OCI-LY3 (cell line): ENCODE measurements around the gene CPXM2.

Experiments used
- H2AFZ ChIP-seq: fragments of 200-600, 300-600 bp; shearing (Covaris generic); 2 replicates; pipeline ENCODE4 v1.6.0; 2014; ENCODE audit warnings: antibody characterized with exemption, low read depth, low read length
- H3K27ac ChIP-seq: fragments of 200-600, 300-600 bp; sonication (generic); 2 replicates; pipeline ENCODE4 v1.5.1; 2014; ENCODE audit warnings: mild to moderate bottlenecking, low read length, moderate library complexity, mixed read lengths
- H3K27me3 ChIP-seq: fragments of 200-600, 300-600 bp; sonication (generic); 2 replicates; pipeline ENCODE4 v1.6.1; 2014; ENCODE audit warnings: low read depth, low read length, mixed read lengths
- H3K36me3 ChIP-seq: fragments of 200-600, 300-600 bp; sonication (generic); replicated peaks from 2 replicates; pipeline ENCODE3; 2014; ENCODE audit warnings: low read depth, low read length, mixed read lengths
- H3K4me1 ChIP-seq: fragments of 300-600, 200-600 bp; sonication (generic); 2 replicates; pipeline ENCODE4 v1.6.1; 2014; ENCODE audit warnings: low read length, mixed read lengths
- H3K4me2 ChIP-seq: fragments of 200-600, 300-600 bp; sonication (generic); 2 replicates; pipeline ENCODE4 v1.6.1; 2014; ENCODE audit warnings: low read length, mixed read lengths
- H3K4me3 ChIP-seq: fragments of 300-600, 200-600 bp; sonication (generic); 2 replicates; pipeline ENCODE4 v1.5.1; 2014; ENCODE audit warnings: antibody characterized with exemption, mild to moderate bottlenecking, low read length, moderate library complexity
- H3K79me2 ChIP-seq: fragments of 300-600, 200-600 bp; shearing (Covaris generic); 2 replicates; pipeline ENCODE4 v1.6.1; 2014; ENCODE audit warnings: mild to moderate bottlenecking, low read length, mixed read lengths
- H3K9ac ChIP-seq: fragments of 300-600, 200-600 bp; shearing (Covaris generic); 2 replicates; pipeline ENCODE4 v1.6.0; 2014; ENCODE audit warnings: mild to moderate bottlenecking, low read length, moderate library complexity
- H3K9me3 ChIP-seq: fragments of 200-600, 300-600 bp; shearing (Covaris generic); 2 replicates; pipeline ENCODE4 v1.6.1; 2014; ENCODE audit warnings: low read length, mixed read lengths; ENCODE audit not compliant: insufficient read depth
- H4K20me1 ChIP-seq: fragments of 200-600, 300-600 bp; sonication (generic); 2 replicates; pipeline ENCODE4 v1.6.1; 2016; ENCODE audit warnings: low read length, mixed read lengths; ENCODE audit not compliant: insufficient read depth
- EZH2phosphoT487 ChIP-seq: fragments of 200-600 bp; shearing (Covaris generic); IDR thresholded peaks from 2 replicates; pipeline ENCODE4 v1.6.1; 2018; ENCODE audit warnings: antibody characterized with exemption, mixed run types, low read depth
- TF ChIP-seq, protein P1 (sequence below): fragments of 200-600, 300-600 bp; sonication (generic); IDR thresholded peaks from 2 replicates; pipeline ENCODE4 v1.5.1; 2014; ENCODE audit warnings: antibody characterized with exemption, low read length, low read depth

Gene CPXM2

DNA sequence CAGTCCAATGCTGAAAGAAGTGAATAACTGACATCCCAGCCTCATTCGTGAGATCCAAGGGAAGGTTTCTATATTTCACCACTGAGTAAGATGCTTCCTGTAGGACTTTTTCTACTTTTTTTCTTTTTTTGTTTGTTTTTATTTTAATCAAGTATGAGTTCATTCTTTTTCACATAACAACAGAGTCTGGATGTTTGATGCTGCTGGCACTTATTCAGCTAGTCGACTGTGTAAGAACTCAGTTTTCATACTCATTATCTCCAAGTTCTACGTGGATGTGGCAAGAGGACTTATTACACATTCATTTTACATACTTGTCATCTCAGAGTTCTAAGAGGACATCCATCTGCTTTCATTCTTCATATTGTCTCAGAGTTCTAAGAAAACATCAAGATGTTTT, 86.9 kb downstream of the CPXM2 start:
- H4K20me1 ChIP-seq = no peaks in the 10 kb centered on the region
- H3K4me3 ChIP-seq = no peak overlapping the region
- no peaks in the 10 kb centered on the region for H3K36me3 ChIP-seq
- no peak overlapping the region for H3K4me2 ChIP-seq
- no peaks in the 10 kb centered on the region; the same call in 1 of the 2 replicates for H3K27me3 ChIP-seq
- no peaks in the 10 kb centered on the region for H3K4me1 ChIP-seq
- H3K9me3 ChIP-seq = no peaks in the 10 kb centered on the region
- no peak for TF ChIP-seq EZH2phosphoT487
- TF ChIP-seq, protein P1, sequence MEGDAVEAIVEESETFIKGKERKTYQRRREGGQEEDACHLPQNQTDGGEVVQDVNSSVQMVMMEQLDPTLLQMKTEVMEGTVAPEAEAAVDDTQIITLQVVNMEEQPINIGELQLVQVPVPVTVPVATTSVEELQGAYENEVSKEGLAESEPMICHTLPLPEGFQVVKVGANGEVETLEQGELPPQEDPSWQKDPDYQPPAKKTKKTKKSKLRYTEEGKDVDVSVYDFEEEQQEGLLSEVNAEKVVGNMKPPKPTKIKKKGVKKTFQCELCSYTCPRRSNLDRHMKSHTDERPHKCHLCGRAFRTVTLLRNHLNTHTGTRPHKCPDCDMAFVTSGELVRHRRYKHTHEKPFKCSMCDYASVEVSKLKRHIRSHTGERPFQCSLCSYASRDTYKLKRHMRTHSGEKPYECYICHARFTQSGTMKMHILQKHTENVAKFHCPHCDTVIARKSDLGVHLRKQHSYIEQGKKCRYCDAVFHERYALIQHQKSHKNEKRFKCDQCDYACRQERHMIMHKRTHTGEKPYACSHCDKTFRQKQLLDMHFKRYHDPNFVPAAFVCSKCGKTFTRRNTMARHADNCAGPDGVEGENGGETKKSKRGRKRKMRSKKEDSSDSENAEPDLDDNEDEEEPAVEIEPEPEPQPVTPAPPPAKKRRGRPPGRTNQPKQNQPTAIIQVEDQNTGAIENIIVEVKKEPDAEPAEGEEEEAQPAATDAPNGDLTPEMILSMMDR = no peak
- H3K9ac ChIP-seq = no peak overlapping the region
- no peak overlapping the region for H2AFZ ChIP-seq
- H3K27ac ChIP-seq = no peak overlapping the region
- H3K79me2 ChIP-seq = no peaks in the 10 kb centered on the region

DNA sequence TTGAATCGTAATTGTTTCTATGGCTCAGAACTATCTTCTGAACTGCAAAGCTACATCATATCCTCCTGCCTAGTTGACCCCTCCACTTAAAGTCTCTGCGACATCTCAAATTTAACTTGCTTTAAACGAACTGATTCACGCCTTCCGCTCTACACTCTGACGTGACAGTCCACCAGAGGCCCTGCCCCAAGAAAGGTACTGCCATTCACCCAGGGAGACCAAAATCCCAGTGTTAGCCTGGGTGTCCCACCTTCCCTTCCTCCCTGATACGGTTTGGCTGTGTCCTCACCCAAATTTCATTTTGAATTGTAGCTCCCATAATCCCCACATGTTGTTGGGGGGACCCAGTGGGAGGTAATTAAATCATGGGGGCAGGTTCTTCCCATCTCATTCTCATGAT, 90.8 kb downstream of the CPXM2 start:
- H3K4me2 ChIP-seq = no peak overlapping the region
- H3K27ac ChIP-seq = no peak overlapping the region

GRCh38 chr10:123800289-123800688, 91.3 kb downstream of the CPXM2 start:
- no peak overlapping the region for H3K4me2 ChIP-seq

More for the DNA sequence above, 90.8 kb downstream of the CPXM2 start:
- no peak overlapping the region for H2AFZ ChIP-seq
- no peak overlapping the region for H3K9ac ChIP-seq
- no peaks in the 10 kb centered on the region; the same call in 1 of the 2 replicates for H3K27me3 ChIP-seq
- no peaks in the 10 kb centered on the region for H4K20me1 ChIP-seq
- H3K9me3 ChIP-seq = no peaks in the 10 kb centered on the region
- no peaks in the 10 kb centered on the region for H3K36me3 ChIP-seq
- no peak overlapping the region for H3K4me3 ChIP-seq
- TF ChIP-seq EZH2phosphoT487 = no peak
- TF ChIP-seq, protein P1 = no peak
- no peaks in the 10 kb centered on the region for H3K4me1 ChIP-seq
- no peaks in the 10 kb centered on the region for H3K79me2 ChIP-seq

GRCh38 chr10:123798856-123799255, 92.8 kb downstream of the CPXM2 start:
- no peaks in the 10 kb centered on the region for H3K79me2 ChIP-seq
- H3K27me3 ChIP-seq = no peaks in the 10 kb centered on the region; the same call in 1 of the 2 replicates
- no peaks in the 10 kb centered on the region for H4K20me1 ChIP-seq
- H2AFZ ChIP-seq = no peak overlapping the region
- H3K9me3 ChIP-seq = no peaks in the 10 kb centered on the region
- H3K27ac ChIP-seq = no peak overlapping the region
- no peaks in the 10 kb centered on the region for H3K36me3 ChIP-seq
- no peaks in the 10 kb centered on the region for H3K4me1 ChIP-seq
- no peak overlapping the region for H3K4me2 ChIP-seq
- H3K4me3 ChIP-seq = no peak overlapping the region
- H3K9ac ChIP-seq = no peak overlapping the region
- no peak for TF ChIP-seq EZH2phosphoT487
- TF ChIP-seq, protein P1 = no peak

More at GRCh38 chr10:123800289-123800688, 91.3 kb downstream of the CPXM2 start:
- H4K20me1 ChIP-seq = no peaks in the 10 kb centered on the region
- no peaks in the 10 kb centered on the region; the same call in 1 of the 2 replicates for H3K27me3 ChIP-seq
- no peak overlapping the region for H3K9ac ChIP-seq
- H2AFZ ChIP-seq = no peak overlapping the region
- H3K4me1 ChIP-seq = no peaks in the 10 kb centered on the region
- H3K27ac ChIP-seq = no peak overlapping the region
- no peak for TF ChIP-seq EZH2phosphoT487
- TF ChIP-seq, protein P1 = no peak
- H3K9me3 ChIP-seq = no peaks in the 10 kb centered on the region
- no peak overlapping the region for H3K4me3 ChIP-seq
- H3K36me3 ChIP-seq = no peaks in the 10 kb centered on the region
- no peaks in the 10 kb centered on the region for H3K79me2 ChIP-seq
